Erythroblast (primary cell): ENCODE results near the gene PTGIR.

Experiments
- DNase-seq, 2 experiments: peaks; one replicate each; lab custom pipeline; 2025; lab: John Stamatoyannopoulos, UW
- GATA1 ChIP-seq: IDR thresholded peaks from 2 replicates; pipeline ENCODE4 v1.6.1; 2011; ENCODE audit warnings: low read depth, mild to moderate bottlenecking, control low read depth, low read length, moderate library complexity
- POLR2A ChIP-seq: IDR thresholded peaks from 2 replicates; pipeline ENCODE4 v1.6.1; 2011; ENCODE audit warnings: mild to moderate bottlenecking, low read length

PTGIR gene

DNA sequence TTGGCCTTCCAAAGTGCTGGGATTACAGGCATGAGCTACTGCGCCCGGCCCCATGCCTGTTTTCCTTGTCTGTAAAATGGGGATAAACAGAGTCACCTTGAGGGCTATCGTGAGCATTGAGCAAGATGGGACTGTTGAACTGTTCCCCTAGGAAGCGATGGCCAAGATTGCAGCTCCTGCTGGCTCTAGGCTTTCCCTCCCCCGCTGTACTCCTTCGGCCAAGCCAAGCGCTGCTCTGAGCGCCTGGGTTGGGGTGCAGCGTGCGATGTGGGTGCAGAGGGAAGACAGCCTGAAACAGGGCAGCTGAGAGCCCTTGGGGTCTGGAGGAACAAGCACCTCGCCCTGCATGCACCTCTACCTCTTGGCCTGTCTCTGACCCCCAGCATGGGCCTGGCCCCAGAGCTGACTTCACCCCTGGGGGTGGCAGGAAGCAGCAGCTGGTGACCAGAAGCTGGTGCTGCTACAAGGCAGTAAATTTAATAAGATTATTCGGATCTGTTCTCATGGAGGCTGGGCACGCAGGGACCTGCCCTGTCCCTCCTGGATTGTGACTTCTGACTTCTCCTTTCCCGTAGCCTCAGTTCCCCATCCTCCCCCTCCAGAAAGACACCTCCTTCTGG is 5.8 kb upstream of the PTGIR start:
- no peak for TF ChIP-seq GATA1
- DNase-seq = no peak

DNA sequence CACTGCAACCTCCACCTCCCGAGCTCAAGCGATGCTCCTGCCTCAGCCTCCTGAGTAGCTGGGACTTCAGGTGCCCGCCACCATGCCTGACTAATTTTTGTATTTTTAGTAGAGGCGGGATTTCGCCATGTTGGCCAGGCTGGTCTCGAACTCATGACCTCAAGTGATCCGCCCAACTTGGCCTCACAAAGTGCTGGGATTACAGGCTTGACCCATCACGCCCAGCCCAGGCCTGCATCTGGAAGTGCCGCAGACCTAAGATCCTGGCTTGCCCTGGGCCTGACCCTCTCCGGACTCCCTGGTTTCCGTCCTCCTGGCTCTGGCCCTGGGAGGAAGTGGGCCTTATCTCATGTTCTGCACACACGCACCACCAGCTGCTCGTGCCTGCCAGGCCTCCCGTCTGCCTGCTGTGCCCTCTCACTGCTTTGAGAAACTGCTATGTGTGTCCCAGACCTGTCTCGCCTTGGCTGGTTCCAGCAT is 4.7 kb upstream of the PTGIR start:
- no peak for TF ChIP-seq POLR2A
- TF ChIP-seq GATA1 = no peak

GRCh38 chr19:46628970-46629369 is 4.1 kb upstream of the PTGIR start:
- DNase-seq = peak; percentile 17 to 61

More for the DNA sequence above, 4.7 kb upstream of the PTGIR start:
- peak; percentile 54 to 76 for DNase-seq

- TF ChIP-seq GATA1 = no peak
- TF ChIP-seq POLR2A = no peak
- no peak for DNase-seq
Observed at GRCh38 chr19:46626446-46626845, 1.6 kb upstream of the PTGIR start.

GRCh38 chr19:46625731-46626130 is 842 bp upstream of the PTGIR start:
- DNase-seq = no peak
- no peak for TF ChIP-seq POLR2A
- no peak for TF ChIP-seq GATA1

DNA sequence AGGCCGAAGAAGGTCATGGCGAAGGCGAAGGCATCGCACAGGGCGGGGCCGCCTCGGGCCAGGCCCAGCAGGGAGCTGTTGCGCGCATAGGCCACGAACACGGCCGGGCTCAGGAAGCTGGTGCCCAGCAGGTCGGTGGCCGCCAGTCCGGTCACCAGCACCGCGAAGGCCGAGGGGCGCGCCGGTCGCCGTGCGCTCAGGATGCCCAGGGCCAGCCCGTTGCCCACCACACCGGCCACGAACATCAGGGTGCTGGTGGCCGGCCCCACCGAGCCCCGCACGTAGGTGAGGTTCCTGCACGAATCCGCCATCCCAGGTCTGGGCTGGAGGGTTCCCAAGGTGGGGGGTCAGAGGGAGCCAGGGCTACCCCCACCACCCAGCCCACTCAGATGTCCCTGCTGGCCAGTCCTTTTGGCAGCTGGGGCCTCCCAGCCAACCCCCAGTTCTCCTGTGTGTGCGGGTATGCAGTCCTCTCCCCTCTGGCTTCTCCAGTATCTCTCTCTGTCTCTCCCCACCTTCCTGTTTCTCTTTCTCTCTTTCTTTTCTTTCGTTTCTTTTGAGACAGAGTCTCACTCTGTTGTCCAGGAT is 880 bp downstream of the PTGIR start:
- no peak for TF ChIP-seq POLR2A
- no peak for TF ChIP-seq GATA1
- DNase-seq = no peak

GRCh38 chr19:46622118-46622446 is 2.8 kb downstream of the PTGIR start:
- TF ChIP-seq POLR2A (no peak), GATA1 (no peak)

GRCh38 chr19:46621191-46622117 is 3.4 kb downstream of the PTGIR start:
- TF ChIP-seq POLR2A (no peak), GATA1 (no peak)
- no peak for DNase-seq

More at GRCh38 chr19:46622118-46622446, 2.8 kb downstream of the PTGIR start:
- no peak for DNase-seq

GRCh38 chr19:46620716-46621115 is 4.2 kb downstream of the PTGIR start:
- TF ChIP-seq GATA1 (no peak), POLR2A (no peak)
- DNase-seq = no peak

GRCh38 chr19:46620267-46620666 is 4.6 kb downstream of the PTGIR start:
- no peak for TF ChIP-seq GATA1
- TF ChIP-seq POLR2A = no peak
- no peak for DNase-seq

DNA sequence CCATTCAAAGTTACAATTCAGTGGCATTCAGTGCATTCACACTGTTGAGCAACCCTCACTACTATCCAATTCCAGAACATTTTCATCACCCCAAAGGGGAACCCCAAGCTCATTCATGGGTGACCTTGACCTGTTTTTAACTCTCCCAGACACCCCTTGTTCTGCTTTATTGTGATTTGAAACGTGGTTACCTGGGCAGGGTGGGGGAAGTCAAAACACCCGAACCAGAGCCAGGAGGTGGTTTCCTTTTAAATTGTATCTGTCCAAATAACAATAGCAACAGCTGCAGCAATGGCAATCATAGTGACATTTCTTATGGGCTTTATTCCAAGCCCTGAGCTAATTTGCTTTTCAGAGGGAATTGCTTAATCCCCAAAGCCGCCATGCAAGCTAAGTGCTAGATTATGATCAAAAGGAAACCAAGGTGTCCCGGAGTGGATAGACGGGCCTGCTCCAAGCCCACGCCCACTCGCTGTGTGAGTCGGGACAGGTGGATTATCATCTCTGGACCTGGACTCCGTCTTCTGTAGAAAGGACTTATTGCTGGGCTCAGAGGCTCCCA is 6.1 kb downstream of the PTGIR start:
- TF ChIP-seq GATA1 (no peak), POLR2A (no peak)
- DNase-seq = no peak

GRCh38 chr19:46617601-46618000 is 7.3 kb downstream of the PTGIR start:
- DNase-seq = no peak

DNA sequence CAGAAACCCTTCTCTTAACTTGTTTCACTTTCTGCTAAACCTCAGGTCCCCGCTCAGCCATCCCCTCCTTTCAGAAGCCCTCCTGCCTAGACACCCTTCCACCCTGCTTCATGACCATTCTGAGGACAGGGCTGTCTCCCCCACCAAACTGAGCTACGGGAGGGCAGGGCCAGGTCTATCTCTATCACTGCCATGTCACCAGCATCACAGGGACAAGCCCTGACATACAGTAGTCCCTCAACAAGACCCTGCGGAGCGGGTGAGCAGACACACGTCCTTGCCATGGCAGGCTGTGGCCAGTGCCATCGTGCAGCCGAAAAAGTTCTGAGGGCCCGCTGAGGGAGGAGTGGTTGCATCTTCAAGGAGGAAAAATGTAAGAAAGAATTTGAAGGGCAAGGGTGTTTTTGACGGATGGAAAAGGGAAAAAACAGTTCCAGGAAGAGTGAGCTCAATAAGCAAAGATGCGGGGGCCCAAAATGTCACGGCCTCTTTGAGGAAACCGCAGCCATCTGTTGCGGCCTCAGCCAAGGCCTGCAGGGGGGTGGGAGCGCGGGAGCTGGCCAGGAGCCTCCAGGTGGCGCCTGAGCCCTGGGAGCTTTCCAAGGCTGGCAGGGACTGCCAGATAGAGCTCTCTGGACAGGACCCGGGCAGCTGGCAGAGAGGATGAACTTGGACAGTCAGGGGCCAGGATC is 8.1 kb downstream of the PTGIR start:
- peak; percentile 28 to 37 for DNase-seq
- TF ChIP-seq POLR2A (no peak), GATA1 (no peak)

More at GRCh38 chr19:46617601-46618000, 7.3 kb downstream of the PTGIR start:
- no peak for TF ChIP-seq GATA1
- no peak for TF ChIP-seq POLR2A
